HCT116 (cell line): ENCODE results near the gene TPD52L2. TPM values are rescaled to one million over a fixed set of nuclear protein-coding genes. Genes with fewer than 3 reads are reported as not detected.

Experiments
- ATAC-seq: fragments of 200-7000 bp; cut with Tn5 transposase; 2 replicates; pipeline ENCODE4 v1.9.1; 2020; ENCODE audit warnings: mild to moderate bottlenecking, moderate library complexity
- BruUV-seq: library from RNA; stranded (reverse); fragments of 400-500 nt; replicated peaks from 2 replicates; lab custom pipeline; 2021; lab: Mats Ljungman, UMichigan
- CTCF ChIA-PET: fragments of 300-600 bp; sonication (Branson Sonifier 250); formaldehyde crosslinking; loops from one replicate; lab custom pipeline; 2021; ENCODE audit warnings: antibody characterized with exemption; lab: Charles Lee
- POLR2A ChIA-PET: fragments of 300-600, 350-600 bp; sonication (Branson Sonifier 250); formaldehyde crosslinking; loops from one replicate; lab custom pipeline; 2021; ENCODE audit warnings: antibody characterized with exemption; lab: Charles Lee
- RAD21 ChIA-PET, 2 experiments: fragments of 300-600 bp; sonication (Branson Sonifier 250); formaldehyde crosslinking; loops; one replicate each; lab custom pipeline; 2023; ENCODE audit warnings: low total read pairs in 2 of 2; ENCODE audit not compliant: uncharacterized antibody in 2 of 2, unreplicated experiment in 2 of 2, low non-redundant PET in 1 of 2; lab: Charles Lee
- DNase-seq: peaks from one replicate; pipeline ENCODE4 v3.0.0-alpha.2; 2010; ENCODE audit warnings: low read depth, low spot score
- H2AFZ ChIP-seq: fragments of 200-600 bp; shearing (Covaris generic), sonication (generic); 2 replicates; pipeline ENCODE4 v1.6.1; 2017; ENCODE audit warnings: low read depth, mixed run types, mixed read lengths, antibody characterized with exemption, low read length; ENCODE audit not compliant: poor library complexity, severe bottlenecking
- H3K27ac ChIP-seq: 2 replicates; pipeline ENCODE4 v1.5.1; 2012; ENCODE audit warnings: low read depth, low read length
- H3K27me3 ChIP-seq: fragments of 200-600 bp; sonication (generic); 2 replicates; pipeline ENCODE4 v1.6.1; 2016; ENCODE audit warnings: mixed run types, low read length, mixed read lengths; ENCODE audit not compliant: insufficient read depth
- H3K36me3 ChIP-seq, 2 experiments: fragments of 200-500 bp in 1 of 2; fragments of 200-600 bp in 1 of 2; sonication (Bioruptor generic) in 1 of 2; sonication (generic) in 1 of 2; 2 replicates each; pipeline versions ENCODE4 v1.5.1 to v1.6.1; 2014 to 2016; ENCODE audit warnings: low read length in 2 of 2, inconsistent platforms in 1 of 2, mixed read lengths in 1 of 2, mixed run types in 1 of 2; ENCODE audit not compliant: insufficient read depth in 2 of 2, control insufficient read depth in 1 of 2
- H3K4me1 ChIP-seq, 2 experiments: fragments of 200-600 bp in 1 of 2; sonication (generic) in 1 of 2; 2 replicates each; pipeline versions ENCODE4 v1.5.1 to v1.6.1; 2012 to 2017; ENCODE audit warnings: low read length in 2 of 2, inconsistent platforms in 1 of 2, mild to moderate bottlenecking in 1 of 2, mixed read lengths in 1 of 2, mixed run types in 1 of 2, moderate library complexity in 1 of 2; ENCODE audit not compliant: insufficient read depth in 2 of 2, control insufficient read depth in 1 of 2
- H3K4me2 ChIP-seq: fragments of 200-600 bp; sonication (generic); 2 replicates; pipeline ENCODE4 v1.6.1; 2017; ENCODE audit warnings: mixed run types, low read length, mixed read lengths
- H3K4me3 ChIP-seq, 2 experiments: fragments of 200-600 bp in 1 of 2; sonication (generic) in 1 of 2; replicated peaks in 1 of 2; 2 replicates each; pipeline ENCODE4 v1.5.1; 2011 to 2016; ENCODE audit warnings: low read length in 2 of 2, control low read depth in 1 of 2, low read depth in 1 of 2, mild to moderate bottlenecking in 1 of 2, mixed read lengths in 1 of 2, mixed run types in 1 of 2
- H3K79me2 ChIP-seq: fragments of 200-600 bp; sonication (generic); 2 replicates; pipeline ENCODE4 v1.6.1; 2017; ENCODE audit warnings: mild to moderate bottlenecking, mixed run types, low read length, moderate library complexity, mixed read lengths; ENCODE audit not compliant: insufficient read depth
- H3K9ac ChIP-seq: fragments of 200-600 bp; sonication (generic); 2 replicates; pipeline ENCODE4 v1.6.1; 2016; ENCODE audit warnings: low read length, mixed read lengths
- H3K9me2 ChIP-seq: fragments of 200-600 bp; sonication (generic), shearing (Covaris generic); 2 replicates; pipeline ENCODE4 v1.6.1; 2017; ENCODE audit warnings: mixed run types, mild to moderate bottlenecking, moderate library complexity; ENCODE audit not compliant: insufficient read depth
- H3K9me3 ChIP-seq, 2 experiments: fragments of 200-500 bp in 1 of 2; fragments of 200-600 bp in 1 of 2; sonication (Bioruptor generic) in 1 of 2; sonication (generic) in 1 of 2; 2 replicates each; pipeline ENCODE4 v1.6.1; 2014 to 2017; ENCODE audit warnings: low read length in 2 of 2, mixed read lengths in 2 of 2, inconsistent platforms in 1 of 2, low read depth in 1 of 2, mild to moderate bottlenecking in 1 of 2, mixed run types in 1 of 2, moderate library complexity in 1 of 2; ENCODE audit not compliant: control insufficient read depth in 1 of 2, insufficient read depth in 1 of 2
- H4K20me1 ChIP-seq: fragments of 200-600 bp; sonication (generic), shearing (Covaris generic); 2 replicates; pipeline ENCODE4 v1.6.1; 2017; ENCODE audit warnings: mixed run types, mild to moderate bottlenecking, moderate library complexity; ENCODE audit not compliant: insufficient read depth
- ATF3 ChIP-seq: IDR thresholded peaks from 2 replicates; pipeline ENCODE4 v1.6.1; 2012
- CBX3 ChIP-seq: IDR thresholded peaks from 2 replicates; pipeline ENCODE4 v1.6.1; 2012; ENCODE audit warnings: low read depth
- CEBPB ChIP-seq: IDR thresholded peaks from 2 replicates; pipeline ENCODE4 v1.6.1; 2012; ENCODE audit warnings: low read depth
- CTCF ChIP-seq, 3 experiments: fragments of 200-600 bp in 1 of 3; sonication (generic) in 1 of 3; IDR thresholded peaks in 2 of 3; conservative IDR thresholded peaks in 1 of 3; 2 replicates each; pipeline ENCODE4 v1.5.1; 2012 to 2017; ENCODE audit warnings: low read depth in 2 of 3, low read length in 2 of 3, antibody characterized with exemption in 1 of 3, borderline replicate concordance in 1 of 3, control low read depth in 1 of 3, mild to moderate bottlenecking in 1 of 3, mixed read lengths in 1 of 3, mixed run types in 1 of 3, moderate library complexity in 1 of 3; ENCODE audit not compliant: insufficient read depth in 1 of 3
- EGR1 ChIP-seq: IDR thresholded peaks from 2 replicates; pipeline ENCODE4 v1.6.1; 2012; ENCODE audit warnings: low read depth
- ELF1 ChIP-seq: IDR thresholded peaks from 2 replicates; pipeline ENCODE4 v1.6.1; 2012; ENCODE audit warnings: low read depth, borderline replicate concordance
- EZH2phosphoT487 ChIP-seq: fragments of 200-600 bp; IDR thresholded peaks from 2 replicates; pipeline ENCODE4 v1.6.1; 2018; ENCODE audit warnings: antibody characterized with exemption, borderline replicate concordance
- FOSL1 ChIP-seq: IDR thresholded peaks from 2 replicates; pipeline ENCODE4 v1.6.1; 2012; ENCODE audit warnings: low read depth
- JUND ChIP-seq: IDR thresholded peaks from 2 replicates; pipeline ENCODE4 v1.6.1; 2012
- MAX ChIP-seq: IDR thresholded peaks from 2 replicates; pipeline ENCODE4 v1.6.1; 2012
- POLR2A ChIP-seq: IDR thresholded peaks from 2 replicates; pipeline ENCODE4 v1.7.0; 2011; ENCODE audit warnings: borderline replicate concordance; ENCODE audit not compliant: insufficient read depth, insufficient read length; ENCODE audit errors: extremely low read depth
- POLR2AphosphoS5 ChIP-seq: IDR thresholded peaks from 2 replicates; pipeline ENCODE4 v1.6.1; 2011; ENCODE audit warnings: mild to moderate bottlenecking, low read depth, low read length, moderate library complexity
- RAD21 ChIP-seq: IDR thresholded peaks from 2 replicates; pipeline ENCODE4 v1.6.1; 2012; ENCODE audit warnings: low read depth, mild to moderate bottlenecking
- SIN3A ChIP-seq: IDR thresholded peaks from 2 replicates; pipeline ENCODE4 v1.6.1; 2012; ENCODE audit warnings: low read depth
- SP1 ChIP-seq: IDR thresholded peaks from 2 replicates; pipeline ENCODE4 v1.6.1; 2012; ENCODE audit warnings: low read depth
- SRF ChIP-seq: IDR thresholded peaks from 2 replicates; pipeline ENCODE4 v1.6.1; 2012; ENCODE audit warnings: low read depth
- TCF7L2 ChIP-seq: IDR thresholded peaks from 2 replicates; pipeline ENCODE4 v1.7.0; 2011; ENCODE audit warnings: borderline replicate concordance, inconsistent platforms; ENCODE audit not compliant: insufficient read depth, insufficient read length; ENCODE audit errors: extremely low read depth
- YY1 ChIP-seq: IDR thresholded peaks from 2 replicates; pipeline ENCODE4 v1.6.1; 2011; ENCODE audit warnings: low read length, low read depth, moderate library complexity, mild to moderate bottlenecking; ENCODE audit not compliant: insufficient replicate concordance; ENCODE audit errors: extremely low read depth
- ZBTB33 ChIP-seq: IDR thresholded peaks from 2 replicates; pipeline ENCODE4 v1.6.1; 2011; ENCODE audit warnings: mild to moderate bottlenecking, low read length, moderate library complexity; ENCODE audit not compliant: insufficient replicate concordance; ENCODE audit errors: extremely low read depth
- ZFX ChIP-seq: fragments of 450-650 bp; IDR thresholded peaks from 2 replicates; pipeline ENCODE4 v1.6.1; 2017
- ZNF274 ChIP-seq: fragments of 200-500 bp; sonication (Bioruptor generic); IDR thresholded peaks from 2 replicates; pipeline ENCODE4 v1.6.1; 2014; ENCODE audit warnings: mild to moderate bottlenecking, low read depth, low read length, inconsistent platforms
- intact Hi-C: fragments of 100-400 bp; cut with micrococcal nuclease; formaldehyde crosslinking; loops from 2 replicates; pipeline ENCODE4 v1.10.0; 2022
- total RNA-seq: library from RNA; stranded (reverse); gene quantifications from one replicate; pipeline ENCODE4 v1.2.1, GENCODE V29; 2021; ENCODE audit not compliant: unreplicated experiment

Gene TPD52L2
- total RNA-seq, 1 experiment from 2014 or later: 149 TPM

- TF ChIP-seq RAD21 (no peak), SIN3A (no peak), ATF3 (no peak), ZNF274 (no peak), CEBPB (no peak), SRF (no peak)
Measured at GRCh38 chr20:63840405-63840828, 24.7 kb upstream of the TPD52L2 start (continued).

- POLR2A ChIA-PET: interaction anchor here (0.6 kb wide), 1 partner anchor 268 kb away, joined by 3 read pairs; the partner anchor contains the start of gene HELZ2
- intact Hi-C loops: no loop called here
Measured at GRCh38 chr20:63842258-63842657, 22.8 kb upstream of the TPD52L2 start.

More at GRCh38 chr20:63842258-63842657, 22.8 kb upstream of the TPD52L2 start:
- no TSS peak for BruUV-seq
- Histone ChIP-seq H3K79me2 (no peaks in the 10 kb centered on the region), H3K36me3 (no peaks in the 10 kb centered on the region), H3K9ac (no peak overlapping the region), H3K27ac (no peak overlapping the region), H3K4me2 (no peak overlapping the region), H4K20me1 (no peaks in the 10 kb centered on the region), H3K9me2 (no peaks in the 10 kb centered on the region), H2AFZ (no peak overlapping the region), H3K4me3 (no peak overlapping the region), H3K9me3 (no peaks in the 10 kb centered on the region), H3K4me1 (peaks cover 22 to 25% of the 10 kb centered on the region in 2 experiments), H3K27me3 (no peaks in the 10 kb centered on the region)
- ChIA-PET CTCF (no interaction called here), RAD21 (no interaction called here)
- no peak for DNase-seq
- TF ChIP-seq SIN3A: no peak
- TF ChIP-seq ZFX: no peak
- no peak for TF ChIP-seq ZBTB33
- no peak for TF ChIP-seq EGR1
- TF ChIP-seq SP1: no peak
- TF ChIP-seq ELF1: no peak
- no peak for TF ChIP-seq SRF
- TF ChIP-seq CBX3: no peak
- no peak for TF ChIP-seq FOSL1
- TF ChIP-seq MAX: no peak
- TF ChIP-seq POLR2A: no peak
- TF ChIP-seq TCF7L2: no peak
- no peak for TF ChIP-seq CTCF (IDR thresholded peaks at IDR 0.05 in 2 of 3, conservative IDR thresholded peaks at IDR 0.05 in 1 of 3; ENCODE audit: borderline replicate concordance in 1 of 3, insufficient read depth in 1 of 3, low read depth in 2 of 3, low read length in 2 of 3)
- no peak for TF ChIP-seq YY1
- TF ChIP-seq JUND: no peak
- no peak for TF ChIP-seq EZH2phosphoT487
- TF ChIP-seq POLR2AphosphoS5: no peak
- ATAC-seq: no peak
